DMS153 treated with DMSO at 0.1 percent for 48 hours (cell line): ENCODE data around the gene PCAT7.
"Not testable (repeated sequence)": the region's sequence is repeated elsewhere in the genome, so short reads cannot be mapped to it uniquely, and the experiment has no call there.

Experiments used
- DNase-seq: peaks from one replicate; lab custom pipeline; 2025; ENCODE audit not compliant: unreplicated experiment; lab: John Stamatoyannopoulos, UW

PCAT7 gene

GRCh38 chr9:94554439-94555331, at the start of gene PCAT7:
Gene PCAT7 (plus strand): TSS chr9:94555083.
- no peak for DNase-seq

GRCh38 chr9:94506370-94506769, 48.5 kb upstream of the PCAT7 start:
- DNase-seq = not testable (repeated sequence)

GRCh38 chr9:94507531-94508258, 47.2 kb upstream of the PCAT7 start:
- DNase-seq = no peak

GRCh38 chr9:94511134-94511954, 43.5 kb upstream of the PCAT7 start:
- no peak for DNase-seq

GRCh38 chr9:94511955-94512265, 43.0 kb upstream of the PCAT7 start:
- DNase-seq = no peak

- DNase-seq = no peak
Observed at GRCh38 chr9:94514722-94515121, 40.2 kb upstream of the PCAT7 start.

GRCh38 chr9:94517254-94517653, 37.6 kb upstream of the PCAT7 start:
- no peak for DNase-seq

- DNase-seq = no peak
Observed at GRCh38 chr9:94525396-94526035, 29.4 kb upstream of the PCAT7 start.

- DNase-seq = no peak
Observed at GRCh38 chr9:94526271-94526670, 28.6 kb upstream of the PCAT7 start.

- no peak for DNase-seq
Observed at GRCh38 chr9:94526951-94527350, 27.9 kb upstream of the PCAT7 start.

- DNase-seq = no peak
Observed at GRCh38 chr9:94528886-94529285, 26.0 kb upstream of the PCAT7 start.

GRCh38 chr9:94533155-94533554, 21.7 kb upstream of the PCAT7 start:
- no peak for DNase-seq

GRCh38 chr9:94533601-94534000, 21.3 kb upstream of the PCAT7 start:
- DNase-seq = no peak

GRCh38 chr9:94534901-94535300, 20.0 kb upstream of the PCAT7 start:
- DNase-seq = no peak

GRCh38 chr9:94538908-94539307, 16.0 kb upstream of the PCAT7 start:
- DNase-seq = no peak

- not testable (repeated sequence) for DNase-seq
Observed at GRCh38 chr9:94544335-94544734, 10.5 kb upstream of the PCAT7 start.

- no peak for DNase-seq
Observed at GRCh38 chr9:94545940-94546339, 8.9 kb upstream of the PCAT7 start.

- DNase-seq = no peak
Observed at GRCh38 chr9:94553029-94553938, 1.6 kb upstream of the PCAT7 start.

- DNase-seq = no peak
Observed at GRCh38 chr9:94554078-94554438, 825 bp upstream of the PCAT7 start.

GRCh38 chr9:94557376-94557775, 2.5 kb downstream of the PCAT7 start:
- no peak for DNase-seq
